Thyroid gland (tissue), 4 donors: Measurements from ENCODE around the gene BSX. TPM values are rescaled to one million over a fixed set of nuclear protein-coding genes. Genes with fewer than 3 reads are reported as not detected.

Experiments
- DNase-seq, 2 donors: peaks; one replicate each; pipeline ENCODE4 v3.0.0-alpha.2; 2019
- H3K27ac ChIP-seq, 3 donors: fragments of 200-600 bp; sonication (generic); 1 replicate in 2 of 3; 2 replicates in 1 of 3; pipeline ENCODE4 v1.5.1; 2016 to 2019; ENCODE audit warnings: mild to moderate bottlenecking in 1 of 3, moderate library complexity in 1 of 3
- H3K27me3 ChIP-seq: fragments of 200-600 bp; sonication (generic); one replicate; pipeline ENCODE4 v1.5.1; 2019
- H3K36me3 ChIP-seq, 2 donors: fragments of 200-600 bp; sonication (generic); one replicate each; pipeline ENCODE4 v1.5.1; 2016 to 2019
- H3K4me1 ChIP-seq, 2 donors: fragments of 200-600 bp; sonication (generic); one replicate each; pipeline ENCODE4 v1.5.1; 2017 to 2019
- H3K4me3 ChIP-seq, 3 donors: fragments of 200-600 bp; sonication (generic); replicated peaks in 1 of 3; 1 replicate in 2 of 3; 2 replicates in 1 of 3; pipeline ENCODE4 v1.5.1; 2016; ENCODE audit warnings: mild to moderate bottlenecking in 1 of 3
- H3K9me3 ChIP-seq: fragments of 200-600 bp; sonication (generic); one replicate; pipeline ENCODE4 v1.5.1; 2017
- CTCF ChIP-seq, 6 experiments: fragments of 200-600 bp in 3 of 6; fragments of 450-650 bp in 3 of 6; sonication (generic) in 3 of 6; IDR thresholded peaks; one replicate each; pipeline ENCODE4 v1.5.1; 2016 to 2019; ENCODE audit warnings: antibody characterized with exemption in 6 of 6, mild to moderate bottlenecking in 2 of 6, inconsistent platforms in 1 of 6, moderate library complexity in 1 of 6
- POLR2A ChIP-seq, 2 donors: fragments of 450-650 bp; IDR thresholded peaks; one replicate each; pipeline ENCODE4 v1.6.1; 2017; ENCODE audit warnings: antibody characterized with exemption in 2 of 2, mild to moderate bottlenecking in 2 of 2, moderate library complexity in 1 of 2
- WGBS, 2 donors: methylation state at CpG; one replicate each; pipeline ENCODE4 v1.1.5; 2017; 5-methylcytosine and 5-hydroxymethylcytosine counted together
- intact Hi-C: fragments of 100-400 bp; cut with DNase I; formaldehyde crosslinking; loops from one replicate; pipeline ENCODE4 v1.15.1; 2023
- total RNA-seq, 4 donors: library from RNA; depleted of rRNA; stranded (reverse); fragments of >200 nt; gene quantifications; one replicate each; pipeline ENCODE4 v1.2.3, GENCODE V29; 2016

Gene BSX
- total RNA-seq, 4 donors from 2014 or later, result not detected

GRCh38 chr11:122963961-122964360, 17.7 kb downstream of the BSX start:
- H3K36me3 ChIP-seq, result no peaks in the 10 kb centered on the region
- H3K27me3 ChIP-seq, result no peaks in the 10 kb centered on the region
- DNase-seq, result no peak
- no peaks in the 10 kb centered on the region for H3K9me3 ChIP-seq
- no peaks in the 10 kb centered on the region for H3K4me1 ChIP-seq
- 83 to 87% methylated on average over 4 of the region's 4 CpGs for WGBS, 2 donors
- TF ChIP-seq CTCF (IDR thresholded peaks at IDR 0.05) (no peak), POLR2A (IDR thresholded peaks at IDR 0.05) (no peak)
- no peak overlapping the region for H3K4me3 ChIP-seq
- intact Hi-C loops, result no loop called here
- no peak overlapping the region for H3K27ac ChIP-seq

- no peak overlapping the region for H3K4me3 ChIP-seq
- intact Hi-C loops, result no loop called here
- WGBS, 2 donors, result 96 to 98% methylated on average over 4 of the region's 4 CpGs
- H3K4me1 ChIP-seq, result no peaks in the 10 kb centered on the region
- H3K36me3 ChIP-seq, result no peaks in the 10 kb centered on the region
- no peak for TF ChIP-seq POLR2A (IDR thresholded peaks at IDR 0.05)
- TF ChIP-seq CTCF (IDR thresholded peaks at IDR 0.05), result no peak
- H3K27ac ChIP-seq, result no peak overlapping the region
- H3K27me3 ChIP-seq, result no peaks in the 10 kb centered on the region
- no peaks in the 10 kb centered on the region for H3K9me3 ChIP-seq
- DNase-seq, result no peak
These were observed 27.2 kb downstream of the BSX start for GRCh38 chr11:122954455-122954854.

- Histone ChIP-seq H3K27ac (no peak overlapping the region), H3K27me3 (no peaks in the 10 kb centered on the region), H3K36me3 (no peaks in the 10 kb centered on the region), H3K4me3 (no peak overlapping the region), H3K4me1 (no peaks in the 10 kb centered on the region), H3K9me3 (no peaks in the 10 kb centered on the region)
- 56% methylated on average over 2 of the region's 2 CpGs for WGBS, 2 donors
- no peak for TF ChIP-seq POLR2A (IDR thresholded peaks at IDR 0.05)
- TF ChIP-seq CTCF (IDR thresholded peaks at IDR 0.05), result no peak
- intact Hi-C loops, result no loop called here
- no peak for DNase-seq
These were observed 30.4 kb downstream of the BSX start for GRCh38 chr11:122951211-122951610.

GRCh38 chr11:122938557-122938956, 43.1 kb downstream of the BSX start:
- no peak overlapping the region for H3K4me3 ChIP-seq
- no peaks in the 10 kb centered on the region for H3K27me3 ChIP-seq
- H3K36me3 ChIP-seq, result no peaks in the 10 kb centered on the region
- no peaks in the 10 kb centered on the region for H3K9me3 ChIP-seq
- no peak overlapping the region for H3K27ac ChIP-seq
- TF ChIP-seq CTCF (IDR thresholded peaks at IDR 0.05), result no peak
- no peak for TF ChIP-seq POLR2A (IDR thresholded peaks at IDR 0.05)
- no peak for DNase-seq
- intact Hi-C loops, result no loop called here
- WGBS, 2 donors, result 93 to 96% methylated on average over 2 of the region's 2 CpGs
- H3K4me1 ChIP-seq, result no peaks in the 10 kb centered on the region

- intact Hi-C loops, result no loop called here
- 88 to 93% methylated on average over 3 of the region's 3 CpGs for WGBS, 2 donors
- no peak for DNase-seq
- no peaks in the 10 kb centered on the region for H3K27me3 ChIP-seq
- TF ChIP-seq CTCF (IDR thresholded peaks at IDR 0.05), result no peak
- H3K4me3 ChIP-seq, result no peak overlapping the region
- no peaks in the 10 kb centered on the region for H3K9me3 ChIP-seq
- H3K27ac ChIP-seq, result no peak overlapping the region
- H3K36me3 ChIP-seq, result no peaks in the 10 kb centered on the region
- no peaks in the 10 kb centered on the region for H3K4me1 ChIP-seq
These were observed 43.7 kb downstream of the BSX start for GRCh38 chr11:122937983-122938382.
